Endothelial cell (in vitro differentiated cells): ENCODE results near the gene PAOX. TPM values are rescaled to one million over a fixed set of nuclear protein-coding genes. Genes with fewer than 3 reads are reported as not detected.

Source experiments
- DNase-seq: peaks from one replicate; pipeline ENCODE4 v3.0.0; 2021; ENCODE audit warnings: low spot score
- H3K27ac Mint-ChIP-seq: one replicate; pipeline ENCODE4 v1.8.0; 2021; ENCODE audit warnings: mixed read lengths, inconsistent platforms; ENCODE audit not compliant: unreplicated experiment
- H3K27me3 Mint-ChIP-seq: one replicate; pipeline ENCODE4 v1.8.0; 2021; ENCODE audit warnings: mild to moderate bottlenecking, moderate library complexity, mixed read lengths, inconsistent platforms; ENCODE audit not compliant: unreplicated experiment
- H3K36me3 Mint-ChIP-seq: one replicate; pipeline ENCODE4 v1.8.0; 2021; ENCODE audit warnings: mild to moderate bottlenecking, low read depth, mixed read lengths, inconsistent platforms; ENCODE audit not compliant: unreplicated experiment
- H3K4me1 Mint-ChIP-seq: one replicate; pipeline ENCODE4 v1.8.0; 2021; ENCODE audit warnings: mild to moderate bottlenecking, mixed read lengths, inconsistent platforms; ENCODE audit not compliant: unreplicated experiment
- H3K4me3 Mint-ChIP-seq: one replicate; pipeline ENCODE4 v1.8.0; 2021; ENCODE audit warnings: mild to moderate bottlenecking, mixed read lengths, inconsistent platforms; ENCODE audit not compliant: unreplicated experiment
- H3K9me3 Mint-ChIP-seq: one replicate; pipeline ENCODE4 v1.8.0; 2021; ENCODE audit warnings: mixed read lengths, inconsistent platforms; ENCODE audit not compliant: unreplicated experiment
- CTCF ChIP-seq: fragments of 200-600 bp; sonication (generic); IDR thresholded peaks from one replicate; pipeline ENCODE4 v1.5.0; 2021; ENCODE audit warnings: antibody characterized with exemption; ENCODE audit not compliant: unreplicated experiment
- total RNA-seq: library from RNA; stranded (reverse); fragmentation: NEBNext Ultra II Directional; extraction: Animal tissue kit (Norgen Biotek cat#: 25700); gene quantifications from one replicate; pipeline ENCODE4 v1.2.1, GENCODE V29; 2021; ENCODE audit not compliant: unreplicated experiment

The PAOX gene
- total RNA-seq, 1 donor from 2014 or later, result 6.6 TPM

GRCh38 chr10:133396035-133396624 lies 17.1 kb downstream of the PAOX start:
- no peak for TF ChIP-seq CTCF
- peaks cover 12% of the 10 kb centered on the region for H3K27me3 Mint-ChIP-seq
- H3K4me1 Mint-ChIP-seq, result peaks cover 14% of the 10 kb centered on the region
- H3K27ac Mint-ChIP-seq, result no peak overlapping the region
- H3K4me3 Mint-ChIP-seq, result peak overlapping the region; percentile 80
- no peak for DNase-seq
- H3K36me3 Mint-ChIP-seq, result peaks cover 33% of the 10 kb centered on the region
- H3K9me3 Mint-ChIP-seq, result no peaks in the 10 kb centered on the region

GRCh38 chr10:133397938-133398337 lies 18.9 kb downstream of the PAOX start:
- no peaks in the 10 kb centered on the region for H3K9me3 Mint-ChIP-seq
- peak overlapping the region; percentile 51 for H3K4me3 Mint-ChIP-seq
- H3K27ac Mint-ChIP-seq, result no peak overlapping the region
- H3K36me3 Mint-ChIP-seq, result peaks cover 40% of the 10 kb centered on the region
- peaks cover 12% of the 10 kb centered on the region for H3K27me3 Mint-ChIP-seq
- no peak for TF ChIP-seq CTCF
- no peak for DNase-seq
- H3K4me1 Mint-ChIP-seq, result peaks cover 15% of the 10 kb centered on the region

DNA sequence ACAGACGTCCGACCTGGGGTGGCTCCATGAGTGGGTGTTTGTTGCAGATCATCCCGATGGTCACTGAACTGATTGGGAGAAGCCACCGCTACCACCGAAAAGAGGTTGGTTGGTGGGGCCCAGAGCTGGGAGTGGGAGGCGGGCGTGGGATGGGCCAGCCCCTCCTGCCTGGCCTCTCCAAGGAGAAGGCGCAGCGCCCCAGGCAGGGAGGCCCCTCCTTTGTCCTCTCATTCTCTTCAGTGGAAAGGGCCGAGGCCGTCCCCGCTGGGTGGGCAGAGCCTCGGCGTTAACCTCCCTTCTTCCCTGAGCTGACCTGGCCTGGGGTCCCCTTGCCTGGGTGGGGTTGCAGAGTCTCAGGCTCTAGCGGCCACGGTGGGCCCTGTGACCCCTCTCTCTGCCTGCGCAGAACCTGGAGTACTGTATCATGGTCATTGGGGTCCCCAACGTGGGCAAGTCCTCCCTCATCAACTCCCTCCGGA lies 20.1 kb downstream of the PAOX start:
- DNase-seq, result no peak
- Mint-ChIP-seq H3K4me1 (peaks cover 18% of the 10 kb centered on the region), H3K4me3 (no peak overlapping the region), H3K36me3 (peaks cover 46% of the 10 kb centered on the region), H3K27ac (no peak overlapping the region), H3K27me3 (peaks cover 8% of the 10 kb centered on the region), H3K9me3 (no peaks in the 10 kb centered on the region)
- TF ChIP-seq CTCF, result no peak

DNA sequence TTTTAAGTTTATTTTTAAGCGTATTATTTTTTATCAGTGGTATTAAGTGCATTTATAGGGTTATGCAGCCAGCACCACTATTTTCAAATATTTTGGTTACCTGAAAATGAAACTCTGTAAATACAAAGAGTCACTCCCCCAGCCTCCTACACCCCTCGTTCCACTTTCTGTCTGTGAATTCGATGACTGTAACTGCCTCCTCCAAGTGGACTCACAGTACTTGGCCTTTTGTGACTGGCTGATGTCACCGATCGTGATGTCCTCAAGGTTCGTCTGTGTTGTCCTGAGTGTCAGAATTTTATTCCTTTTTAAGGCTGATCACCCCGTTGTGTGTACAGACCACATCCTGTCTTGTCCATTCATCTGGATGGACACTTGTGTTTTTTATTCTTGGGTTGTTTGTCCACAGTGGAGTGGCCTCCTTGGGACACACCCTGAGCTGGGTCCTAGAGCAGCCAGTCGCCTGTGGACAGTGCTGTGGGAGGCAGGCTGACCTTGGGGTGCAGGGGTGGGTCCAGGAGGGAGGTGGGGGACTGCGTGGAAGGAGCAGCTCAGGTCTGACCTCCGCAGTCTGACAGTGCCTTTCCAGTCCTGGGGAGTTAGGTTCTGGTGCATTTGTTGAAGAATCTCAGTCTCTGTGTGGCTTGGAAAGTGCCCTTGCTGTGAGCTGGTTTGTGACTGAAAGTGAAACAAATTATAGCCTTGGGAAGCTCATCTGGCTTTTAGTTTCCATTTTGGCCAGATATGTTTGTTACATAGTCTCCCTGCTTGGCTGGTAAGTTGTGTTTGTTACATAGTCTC lies 21.8 kb downstream of the PAOX start:
- peaks cover 49% of the 10 kb centered on the region for H3K36me3 Mint-ChIP-seq

More for the DNA sequence above, 21.8 kb downstream of the PAOX start:
- H3K9me3 Mint-ChIP-seq, result no peaks in the 10 kb centered on the region
- peak overlapping the region; percentile 76 for H3K4me3 Mint-ChIP-seq
- no peak for TF ChIP-seq CTCF
- no peak for DNase-seq
- H3K27me3 Mint-ChIP-seq, result peaks cover 1% of the 10 kb centered on the region
- H3K4me1 Mint-ChIP-seq, result peaks cover 11% of the 10 kb centered on the region
- H3K27ac Mint-ChIP-seq, result no peak overlapping the region
